Measurements from ENCODE around the gene FOXO6.

Gene FOXO6

DNA sequence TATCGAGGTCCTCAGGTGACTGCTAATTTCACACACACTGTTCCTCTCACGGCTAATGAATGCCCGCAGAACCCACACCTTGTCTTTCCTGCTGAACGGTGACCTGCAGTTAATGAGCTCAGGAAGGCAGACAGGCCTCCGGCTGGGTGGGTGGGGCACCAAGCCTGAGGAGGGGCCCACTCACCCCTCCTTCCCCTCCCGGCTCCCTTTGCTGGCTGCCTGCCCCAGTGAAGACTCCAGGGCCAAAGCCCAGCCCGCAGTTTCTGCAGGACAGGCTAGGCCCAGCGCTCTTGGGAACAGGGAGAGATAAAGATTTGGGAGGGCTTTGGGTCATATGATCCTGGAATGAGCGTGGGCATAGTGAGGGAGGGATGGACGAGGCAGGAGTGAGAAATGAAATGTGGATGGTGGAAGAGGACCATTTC, 26.4 kb downstream of the FOXO6 start:
- no peak for TF ChIP-seq CTBP1 (IDR thresholded peaks at IDR 0.05; ENCODE audit: borderline replicate concordance)
- TF ChIP-seq FOXA1 (IDR thresholded peaks at IDR 0.05): no peak
- no peak for TF ChIP-seq LEF1 (IDR thresholded peaks at IDR 0.05; ENCODE audit: borderline replicate concordance)
- TF ChIP-seq FOXM1 (IDR thresholded peaks at IDR 0.05; ENCODE audit: borderline replicate concordance): no peak
- peak; percentile 57 for TF ChIP-seq L3MBTL2 (conservative IDR thresholded peaks at IDR 0.05)
- no peak for TF ChIP-seq SP1 (IDR thresholded peaks at IDR 0.05)
- CTCF ChIA-PET: no interaction called here
- DNase-seq (ENCODE audit: extremely low spot score): peak; percentile 69
- POLR2A ChIA-PET: no interaction called here

DNA sequence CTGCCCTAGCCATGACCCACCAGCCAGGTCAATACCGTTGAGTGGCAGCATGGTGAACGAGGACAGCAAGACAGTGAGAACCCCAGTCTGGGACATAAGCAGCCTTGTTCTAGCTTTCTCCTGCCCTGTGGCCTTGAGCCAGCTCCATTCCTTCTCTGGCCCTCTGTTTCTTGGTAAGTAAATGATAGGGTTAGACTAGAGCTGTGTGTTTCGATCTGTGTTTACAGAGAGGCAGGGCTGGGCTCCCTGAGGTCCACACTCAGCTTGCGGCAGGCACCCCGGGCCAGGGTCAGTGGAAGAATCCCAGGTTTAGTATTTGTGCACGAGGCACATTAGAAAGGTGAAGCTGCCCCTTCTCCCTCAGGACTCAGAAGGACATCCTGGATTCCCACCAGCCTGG, 27.3 kb downstream of the FOXO6 start:
- ChIA-PET CTCF (interaction anchor here (0.5 kb wide), 1 partner anchor 29 kb away, joined by 3 read pairs; no protein-coding TSS in a partner anchor), POLR2A (interaction anchor here (0.8 kb wide), 1 partner anchor 9 kb away, joined by 3 read pairs; no protein-coding TSS in a partner anchor)
- TF ChIP-seq ARNT (IDR thresholded peaks at IDR 0.05) (no peak), PKNOX1 (IDR thresholded peaks at IDR 0.05) (no peak), NFRKB (IDR thresholded peaks at IDR 0.05) (no peak), TARDBP (IDR thresholded peaks at IDR 0.05) (no peak), LEF1 (IDR thresholded peaks at IDR 0.05; ENCODE audit: borderline replicate concordance) (no peak), FOXM1 (IDR thresholded peaks at IDR 0.05; ENCODE audit: borderline replicate concordance) (no peak), ZNF384 (IDR thresholded peaks at IDR 0.05) (no peak), CTBP1 (IDR thresholded peaks at IDR 0.05; ENCODE audit: borderline replicate concordance) (no peak), L3MBTL2 (conservative IDR thresholded peaks at IDR 0.05) (no peak), FOXK2 (IDR thresholded peaks at IDR 0.05) (no peak), HDGF (IDR thresholded peaks at IDR 0.05; ENCODE audit: borderline replicate concordance) (no peak), ELF4 (IDR thresholded peaks at IDR 0.05) (no peak), SUZ12 (IDR thresholded peaks at IDR 0.05) (no peak), BHLHE40 (IDR thresholded peaks at IDR 0.05; ENCODE audit: borderline replicate concordance) (no peak), SP1 (IDR thresholded peaks at IDR 0.05) (no peak)
- DNase-seq (ENCODE audit: extremely low spot score): no peak

GRCh38 chr1:41389009-41389408, 27.8 kb downstream of the FOXO6 start:
- ChIA-PET CTCF (interaction anchor here (0.5 kb wide), 1 partner anchor 30 kb away, joined by 3 read pairs; no protein-coding TSS in a partner anchor), POLR2A (interaction anchor here (0.8 kb wide), 1 partner anchor 9 kb away, joined by 3 read pairs; no protein-coding TSS in a partner anchor)
- DNase-seq (ENCODE audit: extremely low spot score): no peak
- TF ChIP-seq FOXM1 (IDR thresholded peaks at IDR 0.05; ENCODE audit: borderline replicate concordance) (no peak), ARNT (IDR thresholded peaks at IDR 0.05) (no peak), L3MBTL2 (conservative IDR thresholded peaks at IDR 0.05) (no peak), SP1 (IDR thresholded peaks at IDR 0.05) (no peak), BHLHE40 (IDR thresholded peaks at IDR 0.05; ENCODE audit: borderline replicate concordance) (no peak), CTBP1 (IDR thresholded peaks at IDR 0.05; ENCODE audit: borderline replicate concordance) (no peak), ZNF384 (IDR thresholded peaks at IDR 0.05) (no peak), LEF1 (IDR thresholded peaks at IDR 0.05; ENCODE audit: borderline replicate concordance) (no peak), TARDBP (IDR thresholded peaks at IDR 0.05) (no peak), NFRKB (IDR thresholded peaks at IDR 0.05) (no peak), HDGF (IDR thresholded peaks at IDR 0.05; ENCODE audit: borderline replicate concordance) (no peak), FOXA1 (IDR thresholded peaks at IDR 0.05) (no peak), PKNOX1 (IDR thresholded peaks at IDR 0.05) (no peak), FOXK2 (IDR thresholded peaks at IDR 0.05) (no peak), ELF4 (IDR thresholded peaks at IDR 0.05) (no peak), SUZ12 (IDR thresholded peaks at IDR 0.05) (no peak)

DNA sequence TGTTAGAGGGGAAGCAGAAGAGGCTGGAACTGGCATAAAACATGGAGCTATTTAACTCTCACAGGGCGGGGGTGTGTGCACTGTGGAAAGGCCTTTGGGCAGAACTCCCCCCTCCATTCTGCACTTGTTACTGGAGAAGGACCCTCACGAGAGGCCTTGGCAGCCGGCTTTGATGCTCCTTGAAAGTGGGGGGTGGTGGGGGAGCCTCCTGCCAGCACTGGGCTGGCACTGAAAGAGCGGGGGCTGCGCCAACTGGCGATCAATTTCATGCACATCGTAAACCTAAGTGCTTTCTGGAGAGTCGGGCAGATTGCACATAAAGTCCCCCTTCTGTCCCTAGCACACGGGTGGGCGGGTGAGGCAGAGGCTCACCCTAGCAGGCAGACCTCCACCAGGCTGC, 28.9 kb downstream of the FOXO6 start:
- ChIA-PET CTCF (no interaction called here), POLR2A (no interaction called here)
- DNase-seq (ENCODE audit: extremely low spot score): no peak
- TF ChIP-seq ARNT (IDR thresholded peaks at IDR 0.05): no peak
- TF ChIP-seq FOXA1 (IDR thresholded peaks at IDR 0.05): no peak
- TF ChIP-seq ZNF384 (IDR thresholded peaks at IDR 0.05): no peak
- TF ChIP-seq LEF1 (IDR thresholded peaks at IDR 0.05; ENCODE audit: borderline replicate concordance): no peak
- no peak for TF ChIP-seq HDGF (IDR thresholded peaks at IDR 0.05; ENCODE audit: borderline replicate concordance)
- no peak for TF ChIP-seq ELF4 (IDR thresholded peaks at IDR 0.05)
- no peak for TF ChIP-seq TARDBP (IDR thresholded peaks at IDR 0.05)
- TF ChIP-seq NFRKB (IDR thresholded peaks at IDR 0.05): no peak
- no peak for TF ChIP-seq L3MBTL2 (conservative IDR thresholded peaks at IDR 0.05)
- no peak for TF ChIP-seq PKNOX1 (IDR thresholded peaks at IDR 0.05)
- no peak for TF ChIP-seq SP1 (IDR thresholded peaks at IDR 0.05)
- no peak for TF ChIP-seq SUZ12 (IDR thresholded peaks at IDR 0.05)
- no peak for TF ChIP-seq FOXM1 (IDR thresholded peaks at IDR 0.05; ENCODE audit: borderline replicate concordance)
- no peak for TF ChIP-seq FOXK2 (IDR thresholded peaks at IDR 0.05)

DNA sequence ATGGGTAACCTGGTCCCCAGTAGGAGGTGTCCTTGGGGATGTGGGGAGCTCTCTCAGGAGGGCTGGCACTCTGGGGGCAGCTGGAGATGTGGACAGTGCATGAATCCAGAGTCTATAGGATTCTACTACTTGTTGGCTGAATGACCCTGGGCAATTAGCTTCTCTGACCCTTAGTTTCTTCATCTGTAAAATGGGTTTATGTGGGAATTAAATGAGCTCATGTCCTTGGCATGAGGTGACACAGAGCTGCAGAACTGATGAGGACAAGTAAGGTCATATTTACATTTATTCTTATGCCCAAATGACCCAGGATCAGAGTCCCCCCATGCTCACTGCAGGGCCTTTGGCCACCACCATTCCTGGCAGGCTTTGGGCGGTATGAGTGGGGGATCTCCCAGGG, 29.3 kb downstream of the FOXO6 start:
- ChIA-PET CTCF (no interaction called here), POLR2A (no interaction called here)
- TF ChIP-seq SP1 (IDR thresholded peaks at IDR 0.05): no peak
- TF ChIP-seq HDGF (IDR thresholded peaks at IDR 0.05; ENCODE audit: borderline replicate concordance): no peak
- no peak for TF ChIP-seq L3MBTL2 (conservative IDR thresholded peaks at IDR 0.05)
- no peak for TF ChIP-seq SUZ12 (IDR thresholded peaks at IDR 0.05)
- no peak for TF ChIP-seq BHLHE40 (IDR thresholded peaks at IDR 0.05; ENCODE audit: borderline replicate concordance)
- TF ChIP-seq FOXM1 (IDR thresholded peaks at IDR 0.05; ENCODE audit: borderline replicate concordance): no peak
- no peak for DNase-seq (ENCODE audit: extremely low spot score)

DNA sequence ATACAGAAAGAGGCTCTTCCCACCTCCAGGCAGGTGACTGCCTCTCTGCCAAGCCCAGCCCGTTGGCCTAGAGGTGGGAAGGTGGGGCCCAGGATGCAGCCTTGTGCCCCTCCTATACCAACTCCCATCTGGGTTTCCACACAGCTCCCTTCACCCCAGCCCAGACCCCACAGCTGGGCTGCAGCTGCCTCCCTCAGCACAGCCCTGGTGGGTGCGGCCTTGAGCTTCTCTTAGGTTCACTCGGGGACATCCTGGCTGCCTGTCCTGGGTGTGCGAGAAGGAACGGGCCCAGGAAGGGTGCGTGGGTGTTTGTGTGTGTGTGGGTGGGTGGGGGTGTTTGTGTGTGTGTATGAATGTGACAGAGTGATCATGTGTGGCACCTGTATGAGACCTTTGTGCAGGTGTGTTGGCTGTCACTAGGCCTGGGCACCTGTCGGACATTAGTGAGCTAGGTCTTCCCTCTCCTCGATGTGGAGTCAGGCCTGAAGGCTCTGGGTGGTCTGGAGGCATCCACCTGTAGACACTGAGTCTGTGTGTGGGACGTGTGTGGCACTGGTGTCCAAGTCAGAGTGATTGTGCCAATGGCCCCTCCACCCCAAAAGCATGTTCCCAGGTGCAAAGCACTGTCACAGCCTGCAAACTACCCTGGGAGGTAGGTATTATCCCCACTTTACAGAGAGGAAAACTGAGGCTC, 30.7 kb downstream of the FOXO6 start:
- TF ChIP-seq ZNF384 (IDR thresholded peaks at IDR 0.05) (no peak), PKNOX1 (IDR thresholded peaks at IDR 0.05) (no peak), CTBP1 (IDR thresholded peaks at IDR 0.05; ENCODE audit: borderline replicate concordance) (no peak), FOXA1 (IDR thresholded peaks at IDR 0.05) (no peak), FOXK2 (IDR thresholded peaks at IDR 0.05) (no peak), SUZ12 (IDR thresholded peaks at IDR 0.05) (no peak), ARNT (IDR thresholded peaks at IDR 0.05) (no peak)
- ChIA-PET POLR2A (no interaction called here), CTCF (no interaction called here)
- DNase-seq (ENCODE audit: extremely low spot score): no peak

All from HEK293T (cell line).